Body of pancreas (tissue), 4 donors: ENCODE results near the gene SLC16A7. TPM values are rescaled to one million over a fixed set of nuclear protein-coding genes. Genes with fewer than 3 reads are reported as not detected.

Experiments used
- ATAC-seq: fragments of 150-250 bp; one replicate; pipeline ENCODE4 v1.9.1; 2016
- DNase-seq, 4 donors: peaks; one replicate each; pipeline ENCODE4 v3.0.0-alpha.2; 2019
- H3K27ac ChIP-seq, 4 donors: fragments of 200-600 bp; sonication (generic); 1 replicate in 3 of 4; 2 replicates in 1 of 4; pipeline versions ENCODE4 v1.5.1 to v1.6.1; 2016 to 2019; ENCODE audit warnings: mild to moderate bottlenecking in 1 of 4, mixed read lengths in 1 of 4, moderate library complexity in 1 of 4
- H3K27me3 ChIP-seq, 2 donors: fragments of 200-600 bp; sonication (generic); one replicate each; pipeline ENCODE4 v1.6.0; 2016; ENCODE audit warnings: mild to moderate bottlenecking in 1 of 2
- H3K36me3 ChIP-seq, 2 donors: fragments of 200-600 bp; sonication (generic); replicated peaks in 1 of 2; 2 replicates each; pipeline ENCODE4 v1.5.1; 2016; ENCODE audit warnings: low read depth in 2 of 2; ENCODE audit not compliant: insufficient read depth in 1 of 2
- H3K4me1 ChIP-seq: fragments of 200-600 bp; sonication (generic); one replicate; pipeline ENCODE4 v1.6.0; 2016
- H3K4me3 ChIP-seq, 2 donors: fragments of 200-600 bp; sonication (generic); 1 replicate in 1 of 2; 2 replicates in 1 of 2; pipeline ENCODE4 v1.5.1; 2016 to 2019
- H3K9me3 ChIP-seq, 3 donors: fragments of 200-600 bp; sonication (generic); 1 replicate in 2 of 3; 2 replicates in 1 of 3; pipeline ENCODE4 v1.5.1; 2016
- POLR2A ChIP-seq, 3 donors: fragments of 450-650 bp; IDR thresholded peaks; one replicate each; pipeline ENCODE4 v1.6.1; 2016; ENCODE audit warnings: antibody characterized with exemption in 3 of 3, mild to moderate bottlenecking in 2 of 3
- WGBS, 2 donors: methylation state at CpG; one replicate each; pipeline ENCODE4 v1.1.5; 2017; 5-methylcytosine and 5-hydroxymethylcytosine counted together
- intact Hi-C: fragments of 100-400 bp; cut with DNase I; formaldehyde crosslinking; loops from one replicate; pipeline ENCODE4 v1.15.1; 2023
- total RNA-seq, 2 donors: library from RNA; depleted of rRNA; stranded (reverse); fragments of >200 nt; gene quantifications; one replicate each; pipeline ENCODE4 v1.1.0, GENCODE V29; 2016
- TF ChIP-seq, protein P1 (sequence below), 7 experiments: fragments of 450-650 bp in 4 of 7; fragments of 200-600 bp in 3 of 7; sonication (generic) in 3 of 7; IDR thresholded peaks; one replicate each; pipeline ENCODE4 v1.5.1; 2016 to 2019; ENCODE audit warnings: antibody characterized with exemption in 7 of 7

The SLC16A7 gene
- total RNA-seq, 2 donors from 2014 or later: 36.8 to 50.4 TPM

DNA sequence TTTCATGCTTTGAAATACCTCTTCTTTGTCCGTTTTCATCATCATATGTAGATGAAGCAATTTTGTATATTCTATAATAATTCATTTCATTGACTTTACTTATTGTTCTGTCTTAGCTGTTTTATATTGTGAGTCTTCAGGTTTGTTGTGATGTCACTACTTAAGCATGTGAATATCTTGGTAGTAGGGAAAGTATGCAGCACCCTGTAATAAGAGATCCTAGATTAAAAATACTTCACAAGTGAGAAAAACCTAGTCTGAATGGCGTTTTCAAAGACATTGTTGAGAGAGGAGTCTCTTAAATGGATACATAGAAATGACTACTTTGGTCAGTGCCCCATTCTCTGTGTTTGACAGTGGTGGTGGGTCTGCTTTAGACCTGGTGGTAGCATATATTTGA, 61.4 kb downstream of the SLC16A7 start:
- WGBS, 2 donors: 90 to 93% methylated on average over 2 of the region's 2 CpGs
- TF ChIP-seq POLR2A (IDR thresholded peaks at IDR 0.05): no peak
- Histone ChIP-seq H3K4me1 (peaks cover 12% of the 10 kb centered on the region), H3K9me3 (no peaks in the 10 kb centered on the region), H3K27me3 (no peaks in the 10 kb centered on the region), H3K36me3 (no peaks in the 10 kb centered on the region), H3K27ac (peak overlapping the region in 1 of 4 donors; percentile 12), H3K4me3 (no peak overlapping the region)
- intact Hi-C loops: no loop called here
- ATAC-seq (no peak), DNase-seq (no peak)

DNA sequence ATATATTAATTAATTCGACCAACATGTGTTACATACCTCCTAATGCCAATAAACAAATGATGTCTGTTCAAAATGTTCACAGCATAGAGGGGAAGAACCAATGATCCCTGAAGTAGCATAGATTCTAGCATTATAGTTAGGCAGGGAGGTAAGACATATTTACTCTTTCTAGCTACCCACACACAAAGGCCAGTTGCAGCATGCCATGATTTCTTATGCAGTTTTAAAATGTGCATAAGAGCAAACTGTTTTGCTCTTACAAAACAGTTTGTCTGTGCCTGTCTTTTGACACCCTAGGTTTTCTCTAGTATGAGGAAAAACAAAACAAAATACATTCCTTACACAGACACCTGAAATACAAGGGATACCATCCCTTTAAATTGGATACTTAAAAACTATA, 61.9 kb downstream of the SLC16A7 start:
- no peak for TF ChIP-seq POLR2A (IDR thresholded peaks at IDR 0.05)
- TF ChIP-seq, protein P1, sequence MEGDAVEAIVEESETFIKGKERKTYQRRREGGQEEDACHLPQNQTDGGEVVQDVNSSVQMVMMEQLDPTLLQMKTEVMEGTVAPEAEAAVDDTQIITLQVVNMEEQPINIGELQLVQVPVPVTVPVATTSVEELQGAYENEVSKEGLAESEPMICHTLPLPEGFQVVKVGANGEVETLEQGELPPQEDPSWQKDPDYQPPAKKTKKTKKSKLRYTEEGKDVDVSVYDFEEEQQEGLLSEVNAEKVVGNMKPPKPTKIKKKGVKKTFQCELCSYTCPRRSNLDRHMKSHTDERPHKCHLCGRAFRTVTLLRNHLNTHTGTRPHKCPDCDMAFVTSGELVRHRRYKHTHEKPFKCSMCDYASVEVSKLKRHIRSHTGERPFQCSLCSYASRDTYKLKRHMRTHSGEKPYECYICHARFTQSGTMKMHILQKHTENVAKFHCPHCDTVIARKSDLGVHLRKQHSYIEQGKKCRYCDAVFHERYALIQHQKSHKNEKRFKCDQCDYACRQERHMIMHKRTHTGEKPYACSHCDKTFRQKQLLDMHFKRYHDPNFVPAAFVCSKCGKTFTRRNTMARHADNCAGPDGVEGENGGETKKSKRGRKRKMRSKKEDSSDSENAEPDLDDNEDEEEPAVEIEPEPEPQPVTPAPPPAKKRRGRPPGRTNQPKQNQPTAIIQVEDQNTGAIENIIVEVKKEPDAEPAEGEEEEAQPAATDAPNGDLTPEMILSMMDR (IDR thresholded peaks at IDR 0.05): no peak
- ATAC-seq (no peak), DNase-seq (no peak)
- H3K4me3 ChIP-seq: no peak overlapping the region
- H3K27me3 ChIP-seq: no peaks in the 10 kb centered on the region
- peak overlapping the region in 1 of 4 donors; percentile 12 for H3K27ac ChIP-seq
- H3K9me3 ChIP-seq: no peaks in the 10 kb centered on the region
- H3K36me3 ChIP-seq: no peaks in the 10 kb centered on the region
- H3K4me1 ChIP-seq: peaks cover 12% of the 10 kb centered on the region
- intact Hi-C loops: no loop called here
- 78 to 85% methylated on average over 1 of the region's 1 CpG for WGBS, 2 donors

DNA sequence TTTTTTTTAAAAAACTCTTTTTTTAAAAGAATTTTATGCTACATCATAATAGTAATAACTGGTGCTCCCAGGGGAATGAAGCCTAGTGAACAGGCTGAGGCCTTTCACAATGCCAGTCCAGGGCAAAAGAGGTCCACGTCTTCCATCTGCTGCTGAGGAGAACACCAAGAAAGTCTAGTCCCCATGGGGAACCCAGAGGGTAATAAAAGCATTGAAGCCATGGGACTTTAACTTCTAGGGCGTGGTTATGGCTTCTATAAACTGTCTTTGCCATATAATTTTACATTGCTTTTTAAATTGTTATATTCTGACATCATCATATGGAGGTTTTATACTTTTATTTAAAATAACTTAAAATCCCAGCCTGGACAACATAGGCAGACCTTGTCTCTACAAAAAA, 64.3 kb downstream of the SLC16A7 start:
- H3K4me3 ChIP-seq: no peak overlapping the region
- H3K27me3 ChIP-seq: no peaks in the 10 kb centered on the region
- 89 to 94% methylated on average over 2 of the region's 2 CpGs for WGBS, 2 donors
- no peaks in the 10 kb centered on the region for H3K36me3 ChIP-seq
- DNase-seq (no peak), ATAC-seq (no peak)
- H3K9me3 ChIP-seq: no peaks in the 10 kb centered on the region
- TF ChIP-seq, protein P1 (IDR thresholded peaks at IDR 0.05): no peak
- H3K4me1 ChIP-seq: peaks cover 6% of the 10 kb centered on the region
- H3K27ac ChIP-seq: no peak overlapping the region
- intact Hi-C loops: no loop called here

DNA sequence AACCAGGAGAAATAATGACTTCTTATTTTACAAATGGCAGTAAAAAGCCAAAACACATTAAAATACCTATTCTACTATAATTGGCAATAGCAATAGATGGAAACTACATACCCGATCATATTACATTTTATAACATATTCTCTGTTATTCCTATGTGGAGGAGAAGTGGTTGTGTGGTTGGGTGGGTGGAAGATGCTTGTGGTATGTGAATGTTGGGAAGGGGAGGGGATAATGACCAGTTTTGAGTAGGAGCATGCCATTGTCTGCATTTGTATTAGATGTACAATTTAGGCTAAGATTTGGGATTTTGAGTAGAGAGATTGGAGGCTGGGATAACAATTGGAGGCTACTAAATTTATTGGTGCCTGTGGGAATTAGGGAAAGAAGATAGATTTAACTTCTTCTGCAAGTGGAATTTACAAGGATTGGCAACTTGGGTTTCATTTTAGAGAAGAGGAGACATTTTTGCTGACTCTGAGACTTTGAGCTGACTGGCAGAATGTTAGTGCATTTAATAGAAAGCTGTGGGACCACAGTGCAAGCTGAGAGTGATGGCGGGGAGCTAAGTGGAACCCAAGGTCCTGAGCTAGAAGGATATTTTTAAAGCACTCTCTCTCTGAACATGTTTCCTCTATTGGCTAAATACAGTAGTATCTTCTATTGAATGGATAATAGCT, 65.2 kb downstream of the SLC16A7 start:
- Histone ChIP-seq H3K36me3 (no peaks in the 10 kb centered on the region), H3K27me3 (no peaks in the 10 kb centered on the region), H3K9me3 (no peaks in the 10 kb centered on the region), H3K27ac (no peak overlapping the region), H3K4me3 (no peak overlapping the region), H3K4me1 (peaks cover 9% of the 10 kb centered on the region)
- WGBS, 2 donors: 95 to 96% methylated on average over 2 of the region's 2 CpGs
- ATAC-seq: no peak
- intact Hi-C loops: no loop called here
- no peak for TF ChIP-seq POLR2A (IDR thresholded peaks at IDR 0.05)
- TF ChIP-seq, protein P1 (IDR thresholded peaks at IDR 0.05): no peak
- DNase-seq: no peak

DNA sequence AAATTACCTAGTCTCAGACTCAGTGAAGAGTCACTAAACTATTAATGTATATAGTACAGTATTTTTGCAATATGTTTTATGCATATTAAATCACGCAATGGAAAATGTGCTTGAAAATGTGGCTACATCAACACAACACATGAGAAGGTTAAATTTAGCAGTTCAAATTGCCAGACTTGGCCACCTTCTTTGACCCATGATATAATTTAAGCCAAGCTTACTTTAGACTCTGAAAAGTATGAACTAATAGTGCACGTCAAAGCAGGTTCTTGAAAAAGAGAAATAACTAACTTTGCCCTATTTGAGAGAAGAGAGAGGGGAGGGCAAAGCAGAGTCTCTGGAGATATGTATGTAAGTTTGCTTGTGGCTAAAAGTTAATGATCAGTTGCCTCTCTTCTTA, 68.7 kb downstream of the SLC16A7 start:
- no peak overlapping the region for H3K27ac ChIP-seq
- intact Hi-C loops: no loop called here
- no peak overlapping the region for H3K4me3 ChIP-seq
- peaks cover 10% of the 10 kb centered on the region for H3K4me1 ChIP-seq
- DNase-seq (no peak), ATAC-seq (no peak)
- 78 to 82% methylated on average over 2 of the region's 2 CpGs for WGBS, 2 donors
- H3K36me3 ChIP-seq: no peaks in the 10 kb centered on the region
- no peaks in the 10 kb centered on the region for H3K9me3 ChIP-seq
- H3K27me3 ChIP-seq: no peaks in the 10 kb centered on the region
- TF ChIP-seq, protein P1 (IDR thresholded peaks at IDR 0.05): no peak
- no peak for TF ChIP-seq POLR2A (IDR thresholded peaks at IDR 0.05)
